HG03439 (cell line): Measurements from ENCODE around the gene ACOXL.

Source experiments
- ATAC-seq: cut with Tn5 transposase; IDR thresholded peaks from one replicate; pipeline ENCODE4 v1.9.1; 2021; ENCODE audit warnings: mild to moderate bottlenecking, moderate library complexity; ENCODE audit not compliant: unreplicated experiment

The ACOXL gene

GRCh38 chr2:110995911-110996310, 263.5 kb downstream of the ACOXL start:
- ATAC-seq, result no peak

GRCh38 chr2:110997331-110998045, 265.1 kb downstream of the ACOXL start:
- ATAC-seq, result no peak

DNA sequence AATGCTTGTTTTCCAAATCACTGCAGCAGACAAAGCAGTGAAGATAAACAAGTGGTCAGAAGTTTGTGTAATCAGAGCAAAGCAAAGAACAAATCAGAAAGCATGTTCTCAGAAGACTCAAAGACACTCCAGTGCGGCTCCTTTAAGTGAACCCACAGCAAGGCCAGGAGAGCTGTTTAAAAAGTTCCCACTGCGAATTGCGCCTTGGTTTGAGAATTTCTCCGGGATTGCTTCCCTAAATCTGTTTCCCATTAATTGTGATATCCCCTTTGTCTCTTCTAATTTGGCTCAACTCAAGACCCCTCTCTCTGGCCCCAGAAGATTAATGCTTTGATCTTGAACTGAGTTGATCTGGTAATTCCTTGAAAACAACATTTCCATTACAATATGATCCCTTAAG, 265.9 kb downstream of the ACOXL start:
- ATAC-seq, result no peak

- ATAC-seq, result no peak
These were observed 267.3 kb downstream of the ACOXL start for GRCh38 chr2:110999626-111000025.

DNA sequence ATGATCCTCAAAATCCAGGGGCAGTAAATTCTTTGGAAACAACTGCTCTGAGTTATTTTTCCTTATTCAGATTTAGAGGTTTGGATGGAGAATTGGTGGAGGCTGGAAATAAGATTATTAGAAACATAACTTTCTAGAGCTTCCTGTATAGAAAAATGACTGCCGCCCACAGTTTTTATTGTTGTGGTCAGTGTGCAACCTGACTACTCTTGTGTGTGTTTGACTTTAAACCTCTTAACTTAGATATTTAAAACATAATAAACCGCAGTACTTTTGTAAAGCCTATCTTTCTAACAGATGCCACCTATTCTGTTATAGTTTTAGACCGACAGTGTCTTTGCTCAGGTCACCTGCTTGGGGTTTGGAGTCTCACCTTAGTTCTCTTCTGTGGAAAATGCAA, 272.9 kb downstream of the ACOXL start:
- no peak for ATAC-seq

DNA sequence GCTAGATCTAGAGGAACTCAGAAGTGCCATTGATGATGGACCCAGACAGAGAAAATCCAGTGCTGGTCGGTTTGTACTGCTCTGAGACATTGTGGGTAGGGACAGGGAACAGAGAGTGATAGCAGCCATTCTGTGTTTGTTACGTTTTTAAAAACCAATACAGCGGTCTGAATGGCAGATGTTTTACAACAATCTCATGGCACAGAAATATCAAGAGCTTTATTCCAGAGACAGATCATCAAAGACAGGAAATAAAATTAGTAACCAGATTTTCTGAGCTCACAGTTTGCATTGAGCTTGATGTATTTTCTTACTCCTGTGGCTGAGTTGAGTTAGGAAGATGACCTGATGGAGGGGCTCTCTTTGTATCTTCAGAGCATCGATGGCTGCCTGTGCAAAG, 273.4 kb downstream of the ACOXL start:
- no peak for ATAC-seq

DNA sequence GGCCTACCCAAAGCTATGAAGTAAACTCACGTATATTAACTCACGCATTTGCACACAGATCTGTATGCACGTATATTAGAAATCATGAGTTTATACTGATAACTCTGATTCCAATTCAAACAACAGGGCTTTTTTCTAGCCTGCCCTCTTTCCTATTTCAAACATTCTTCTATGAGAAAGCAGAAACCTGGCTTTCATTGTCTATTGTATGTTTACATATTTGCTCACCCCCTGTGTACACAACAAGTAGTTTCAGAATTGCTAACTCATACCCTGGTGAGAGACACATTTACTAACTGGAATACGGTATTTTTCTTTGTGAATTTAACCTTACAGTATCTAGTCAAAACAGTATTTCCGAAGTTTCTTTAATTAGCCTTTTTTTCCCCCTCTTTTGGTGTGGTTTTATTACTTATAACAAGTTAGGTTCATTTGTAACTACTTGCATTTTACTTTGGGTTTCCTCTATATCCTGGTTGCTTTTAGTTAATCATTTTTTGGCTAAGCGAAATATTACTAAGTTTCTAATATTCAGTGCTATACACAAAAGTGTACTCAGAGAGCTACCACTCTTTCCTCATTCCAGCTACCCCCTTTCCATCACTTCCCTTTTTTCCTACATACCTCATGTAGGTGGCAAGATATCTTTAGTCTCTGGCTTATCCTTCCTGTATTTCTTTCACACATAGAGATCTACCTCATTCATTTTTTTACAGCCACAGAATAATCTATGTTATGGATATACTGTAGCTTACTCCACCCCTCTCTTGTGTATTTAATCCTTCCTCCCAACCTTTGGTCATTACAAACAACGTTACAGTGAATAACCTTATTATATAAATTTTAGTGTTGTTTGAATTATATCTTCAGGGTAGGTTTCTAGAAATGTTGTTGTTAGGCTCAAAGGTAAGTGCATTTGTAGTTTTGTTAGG, 275.6 kb downstream of the ACOXL start:
- no peak for ATAC-seq

GRCh38 chr2:111011218-111011617, 278.8 kb downstream of the ACOXL start:
- ATAC-seq, result no peak

- ATAC-seq, result no peak
These were observed 283.1 kb downstream of the ACOXL start for GRCh38 chr2:111015283-111015995.

DNA sequence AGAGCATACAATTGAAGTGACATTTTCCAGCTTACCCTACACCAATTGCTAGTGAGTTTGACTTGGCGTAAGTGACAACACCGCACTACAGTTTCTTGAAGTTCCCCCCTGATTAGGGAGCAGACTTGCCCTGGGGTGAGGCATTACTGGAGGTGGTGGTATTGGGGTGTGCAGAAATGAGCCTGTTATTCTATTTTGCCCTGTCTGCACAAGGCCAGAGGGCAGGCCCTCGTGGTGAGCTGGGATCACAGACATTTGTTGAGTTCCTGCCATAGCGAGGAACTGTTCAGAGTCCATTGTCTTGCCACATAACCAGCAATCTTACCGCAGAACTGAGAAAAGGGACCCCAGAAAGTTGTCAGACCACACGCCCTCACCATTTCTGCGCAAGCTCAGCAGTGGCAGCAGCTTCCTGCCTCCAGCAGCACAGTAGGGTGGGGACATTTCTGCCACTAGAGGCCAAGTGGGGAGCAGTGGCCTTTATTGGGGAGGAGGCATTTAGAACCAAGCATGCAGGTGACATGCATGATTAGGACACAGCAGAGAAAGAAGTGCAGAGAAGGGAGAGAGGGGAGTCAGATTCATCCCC, 284.8 kb downstream of the ACOXL start:
- ATAC-seq, result no peak

DNA sequence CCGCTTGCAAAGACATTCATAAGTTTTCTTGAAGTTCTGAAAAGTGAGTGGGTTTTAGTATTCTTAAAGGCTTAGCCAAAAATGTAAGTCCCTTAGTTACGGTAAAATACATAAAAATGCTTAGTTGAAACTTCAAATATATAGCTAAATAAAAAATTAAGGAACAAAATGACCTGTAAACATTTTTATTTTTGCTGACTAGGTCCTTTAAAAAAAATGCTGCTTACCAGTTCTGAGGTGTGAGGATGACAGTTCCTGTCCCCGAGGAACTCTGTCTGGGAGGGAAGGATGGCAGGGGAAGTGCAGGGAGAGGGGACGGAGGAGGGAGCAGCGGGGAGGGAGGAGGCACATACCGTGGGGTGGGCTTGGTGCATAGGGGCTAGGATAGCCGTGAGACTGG, 285.5 kb downstream of the ACOXL start:
- ATAC-seq, result no peak

- no peak for ATAC-seq
These were observed 287.0 kb downstream of the ACOXL start for GRCh38 chr2:111019381-111019780.

GRCh38 chr2:111022633-111023032, 290.3 kb downstream of the ACOXL start:
- no peak for ATAC-seq

DNA sequence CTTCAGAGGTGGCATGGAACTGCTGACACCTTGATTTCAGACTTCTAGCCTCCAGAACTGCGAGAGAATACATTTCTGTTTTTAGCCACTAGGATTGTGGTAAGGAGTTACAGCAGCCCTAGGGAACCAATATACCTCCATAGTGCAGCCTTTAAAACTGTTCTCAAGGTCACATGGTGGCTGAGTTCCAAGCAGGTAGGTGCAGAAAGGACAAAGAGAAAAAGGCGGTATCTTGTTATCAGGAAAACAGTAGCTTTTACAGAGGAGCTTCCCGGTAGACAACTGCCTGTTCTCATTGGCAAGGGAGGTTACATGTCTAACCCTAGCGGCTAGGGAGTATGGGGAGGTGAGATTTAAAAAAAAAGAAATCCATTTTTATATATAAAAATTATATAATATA, 292.1 kb downstream of the ACOXL start:
- ATAC-seq, result no peak

DNA sequence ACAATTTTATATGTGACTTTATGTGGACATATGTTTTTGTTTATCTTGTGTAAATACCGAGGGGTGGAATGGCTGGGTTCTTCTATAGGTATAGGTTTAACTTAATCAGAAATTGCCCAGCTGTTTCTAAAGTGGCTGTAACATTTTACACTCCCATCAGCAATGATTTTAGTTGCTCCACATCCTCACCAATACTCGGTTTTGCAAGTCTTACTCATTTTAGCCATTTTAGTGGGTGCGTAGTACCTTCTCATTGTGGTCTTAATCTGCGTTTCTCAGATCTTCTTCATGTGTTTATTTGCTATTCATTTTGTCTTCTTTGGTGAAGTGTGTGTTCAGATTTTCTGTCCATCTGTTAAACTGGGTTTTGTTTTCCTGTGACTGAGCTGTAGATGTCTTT, 292.9 kb downstream of the ACOXL start:
- no peak for ATAC-seq

DNA sequence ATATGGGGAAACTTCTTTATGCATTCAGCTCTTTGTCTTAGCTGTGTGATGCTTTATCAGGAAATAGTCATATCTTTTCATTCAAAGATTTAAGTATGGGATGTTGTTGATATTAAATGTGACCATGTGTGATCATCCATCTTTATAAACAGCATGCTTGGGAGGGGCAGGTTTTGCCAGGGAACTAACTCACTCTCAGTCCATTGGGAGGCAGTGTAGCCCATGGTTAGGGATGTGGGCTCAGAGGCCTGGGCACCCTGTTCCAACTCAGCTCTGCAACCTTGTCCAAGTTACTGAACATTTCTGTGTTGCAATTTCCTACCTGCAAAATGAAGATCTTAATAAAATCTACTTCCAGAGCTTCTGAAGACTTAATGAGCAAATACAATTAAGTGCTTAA, 296.3 kb downstream of the ACOXL start:
- no peak for ATAC-seq

- no peak for ATAC-seq
These were observed 297.0 kb downstream of the ACOXL start for GRCh38 chr2:111029181-111029927.

GRCh38 chr2:111030260-111030891, 298.0 kb downstream of the ACOXL start:
- no peak for ATAC-seq

DNA sequence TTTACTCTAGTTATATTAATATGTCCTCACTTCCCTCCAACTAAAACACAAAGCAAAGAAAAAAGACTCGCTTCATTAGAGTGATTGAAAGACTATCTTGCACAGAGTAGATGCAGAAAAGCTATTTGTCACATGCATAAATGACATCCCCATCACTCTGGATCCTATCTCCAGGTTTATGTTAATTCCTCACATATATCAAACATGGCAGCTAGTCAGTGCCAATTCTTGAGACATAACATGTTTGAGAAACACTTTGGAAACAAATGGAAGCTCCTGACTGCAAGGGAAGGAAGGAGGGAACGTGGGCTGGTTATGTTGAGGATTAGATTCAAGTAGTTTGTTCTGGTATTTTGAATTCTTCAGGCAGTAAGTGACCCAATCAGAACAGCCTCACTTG, 298.6 kb downstream of the ACOXL start:
- no peak for ATAC-seq
